ENCODE results near the gene NAAA.

Gene NAAA

DNA sequence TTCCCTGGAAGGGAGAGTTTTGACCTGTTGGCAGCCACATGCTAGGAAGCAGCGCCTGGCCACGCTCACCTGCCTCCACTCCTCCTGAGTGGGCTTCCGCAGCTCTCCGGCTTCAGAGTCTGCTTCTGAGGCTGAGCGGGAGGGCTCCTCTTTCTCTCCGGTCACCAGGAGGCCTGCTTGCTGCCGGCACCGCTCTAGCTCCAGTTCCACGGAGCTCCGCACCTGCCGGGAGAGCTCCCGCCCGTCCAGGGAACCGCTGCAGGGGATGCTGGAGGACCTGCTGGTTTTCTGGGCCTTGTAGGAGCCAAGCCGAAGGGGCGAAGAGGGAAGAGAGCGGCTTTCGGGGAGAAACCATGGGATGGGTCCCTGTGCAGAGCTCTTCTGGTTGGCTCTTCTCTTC is 64.6 kb downstream of the NAAA start:
- in situ Hi-C loops (cut with MboI; ENCODE audit: low pct_unique_long_range_greater_than_20kb, low sequenced_read_pairs, unreplicated experiment), result no loop called here
- TF ChIP-seq, protein P1, sequence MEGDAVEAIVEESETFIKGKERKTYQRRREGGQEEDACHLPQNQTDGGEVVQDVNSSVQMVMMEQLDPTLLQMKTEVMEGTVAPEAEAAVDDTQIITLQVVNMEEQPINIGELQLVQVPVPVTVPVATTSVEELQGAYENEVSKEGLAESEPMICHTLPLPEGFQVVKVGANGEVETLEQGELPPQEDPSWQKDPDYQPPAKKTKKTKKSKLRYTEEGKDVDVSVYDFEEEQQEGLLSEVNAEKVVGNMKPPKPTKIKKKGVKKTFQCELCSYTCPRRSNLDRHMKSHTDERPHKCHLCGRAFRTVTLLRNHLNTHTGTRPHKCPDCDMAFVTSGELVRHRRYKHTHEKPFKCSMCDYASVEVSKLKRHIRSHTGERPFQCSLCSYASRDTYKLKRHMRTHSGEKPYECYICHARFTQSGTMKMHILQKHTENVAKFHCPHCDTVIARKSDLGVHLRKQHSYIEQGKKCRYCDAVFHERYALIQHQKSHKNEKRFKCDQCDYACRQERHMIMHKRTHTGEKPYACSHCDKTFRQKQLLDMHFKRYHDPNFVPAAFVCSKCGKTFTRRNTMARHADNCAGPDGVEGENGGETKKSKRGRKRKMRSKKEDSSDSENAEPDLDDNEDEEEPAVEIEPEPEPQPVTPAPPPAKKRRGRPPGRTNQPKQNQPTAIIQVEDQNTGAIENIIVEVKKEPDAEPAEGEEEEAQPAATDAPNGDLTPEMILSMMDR (IDR thresholded peaks at IDR 0.05; ENCODE audit: extremely low read depth, insufficient read depth, missing control alignments), result no peak
- no peak for DNase-seq (ENCODE audit: low spot score)

DNA sequence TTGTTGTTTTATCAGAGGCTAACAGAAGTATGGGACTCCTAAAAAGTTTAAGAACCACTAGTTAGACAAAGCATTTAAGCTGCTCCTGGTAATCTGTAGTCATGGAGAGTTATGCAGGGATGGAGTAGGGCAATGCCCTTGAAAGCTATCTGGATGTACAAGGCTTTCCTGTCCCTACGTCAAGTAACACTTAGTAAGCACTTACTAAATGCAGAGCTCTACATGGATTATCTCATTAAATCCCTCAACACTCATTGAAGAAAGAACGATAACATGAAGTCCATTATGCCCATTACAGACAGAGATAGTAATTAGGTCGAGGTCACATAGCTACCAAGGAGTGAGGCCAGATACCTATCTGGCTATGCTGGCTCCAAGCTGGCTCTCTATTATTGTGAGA is 71.7 kb downstream of the NAAA start:
- TF ChIP-seq, protein P1 (IDR thresholded peaks at IDR 0.05; ENCODE audit: extremely low read depth, insufficient read depth, missing control alignments), result no peak
- in situ Hi-C loops (cut with MboI; ENCODE audit: low pct_unique_long_range_greater_than_20kb, low sequenced_read_pairs, unreplicated experiment), result no loop called here
- no peak for DNase-seq (ENCODE audit: low spot score)

DNA sequence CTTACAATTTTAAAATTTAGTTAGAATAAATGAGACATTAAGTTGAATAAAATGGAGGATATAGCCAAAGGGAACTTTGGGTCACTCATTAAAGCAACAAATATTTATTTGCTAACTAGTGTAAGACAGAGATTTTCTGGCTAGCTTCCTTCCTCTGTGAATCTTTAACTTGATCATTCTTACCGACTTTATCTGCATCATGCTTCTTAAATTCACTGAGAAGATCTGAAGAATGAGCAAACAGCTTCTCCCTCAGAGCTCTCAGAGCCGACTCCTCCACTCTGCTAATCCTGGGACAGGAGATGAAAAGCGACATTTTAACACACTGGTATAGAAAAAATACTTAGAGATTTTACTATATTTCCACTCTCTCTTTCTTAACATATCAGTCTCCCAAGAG is 73.7 kb downstream of the NAAA start:
- in situ Hi-C loops (cut with MboI; ENCODE audit: low pct_unique_long_range_greater_than_20kb, low sequenced_read_pairs, unreplicated experiment), result no loop called here
- DNase-seq (ENCODE audit: low spot score), result no peak
- TF ChIP-seq, protein P1 (IDR thresholded peaks at IDR 0.05; ENCODE audit: extremely low read depth, insufficient read depth, missing control alignments), result no peak
